ENCODE results near the gene CPEB4.

- no peak for TF ChIP-seq POLR2AphosphoS5 (IDR thresholded peaks at IDR 0.05; ENCODE audit: insufficient read depth in 1 of 2, low read depth in 1 of 2)
- TF ChIP-seq CTCF (IDR thresholded peaks at IDR 0.05): no peak
Measured at GRCh38 chr5:173969167-173970049, 81.3 kb downstream of the CPEB4 start.

Measured in vagina (tissue), 2 donors.